Karpas-422 (cell line): ENCODE results near the gene AGBL4. TPM values are rescaled to one million over a fixed set of nuclear protein-coding genes. Genes with fewer than 3 reads are reported as not detected.

Experiments used
- DNase-seq: peaks from one replicate; pipeline ENCODE4 v3.0.0-alpha.2; 2015
- H2AFZ ChIP-seq: fragments of 200-600 bp; sonication (generic); 2 replicates; pipeline ENCODE4 v1.6.1; 2014; ENCODE audit warnings: antibody characterized with exemption, low read length, mixed read lengths
- H3K27ac ChIP-seq: fragments of 200-600 bp; sonication (generic); 2 replicates; pipeline ENCODE4 v1.5.1; 2014; ENCODE audit warnings: mild to moderate bottlenecking, low read length, moderate library complexity
- H3K27me3 ChIP-seq: fragments of 200-600 bp; sonication (generic); 2 replicates; pipeline ENCODE4 v1.6.1; 2014; ENCODE audit warnings: low read length, mixed read lengths
- H3K36me3 ChIP-seq: fragments of 200-600 bp; sonication (generic); 2 replicates; pipeline ENCODE4 v1.6.1; 2014; ENCODE audit warnings: low read length, mixed read lengths; ENCODE audit not compliant: insufficient read depth
- H3K4me1 ChIP-seq: fragments of 200-600 bp; sonication (generic); 2 replicates; pipeline ENCODE4 v1.6.1; 2014; ENCODE audit warnings: mild to moderate bottlenecking, low read length, mixed read lengths
- H3K4me2 ChIP-seq: fragments of 200-600 bp; sonication (generic); 2 replicates; pipeline ENCODE4 v1.6.1; 2014; ENCODE audit warnings: low read length, low read depth, mild to moderate bottlenecking; ENCODE audit not compliant: poor library complexity, severe bottlenecking
- H3K4me3 ChIP-seq: fragments of 200-600 bp; sonication (generic); 2 replicates; pipeline ENCODE4 v1.5.1; 2014; ENCODE audit warnings: mild to moderate bottlenecking, antibody characterized with exemption, low read length, mixed read lengths
- H3K79me2 ChIP-seq: fragments of 200-600 bp; sonication (generic); 2 replicates; pipeline ENCODE4 v1.6.1; 2014; ENCODE audit warnings: mild to moderate bottlenecking, low read length, mixed read lengths
- H3K9ac ChIP-seq: fragments of 200-600 bp; sonication (generic); 2 replicates; pipeline ENCODE4 v1.6.0; 2014; ENCODE audit warnings: low read length
- H3K9me2 ChIP-seq: fragments of 200-600 bp; sonication (generic), shearing (Covaris generic); replicated peaks from 2 replicates; pipeline ENCODE4 v1.6.0; 2014; ENCODE audit warnings: mild to moderate bottlenecking, low read length, moderate library complexity; ENCODE audit not compliant: insufficient read depth
- H3K9me3 ChIP-seq: fragments of 300-700, 200-600 bp; sonication (generic); 2 replicates; pipeline ENCODE4 v1.6.1; 2014; ENCODE audit warnings: low read length, mixed read lengths
- H4K20me1 ChIP-seq: fragments of 200-600 bp; sonication (generic); 2 replicates; pipeline ENCODE4 v1.6.1; 2014; ENCODE audit warnings: mild to moderate bottlenecking, antibody characterized with exemption, low read length, low read depth; ENCODE audit not compliant: insufficient read depth
- total RNA-seq: library from RNA; depleted of rRNA; stranded (reverse); fragments of >200 nt; shearing (Covaris generic); gene quantifications from 2 replicates; pipeline ENCODE4 v1.2.3, GENCODE V29; 2014; ENCODE audit warnings: low replicate concordance

Gene AGBL4
- total RNA-seq, 1 experiment from 2014 or later, result not detected

DNA sequence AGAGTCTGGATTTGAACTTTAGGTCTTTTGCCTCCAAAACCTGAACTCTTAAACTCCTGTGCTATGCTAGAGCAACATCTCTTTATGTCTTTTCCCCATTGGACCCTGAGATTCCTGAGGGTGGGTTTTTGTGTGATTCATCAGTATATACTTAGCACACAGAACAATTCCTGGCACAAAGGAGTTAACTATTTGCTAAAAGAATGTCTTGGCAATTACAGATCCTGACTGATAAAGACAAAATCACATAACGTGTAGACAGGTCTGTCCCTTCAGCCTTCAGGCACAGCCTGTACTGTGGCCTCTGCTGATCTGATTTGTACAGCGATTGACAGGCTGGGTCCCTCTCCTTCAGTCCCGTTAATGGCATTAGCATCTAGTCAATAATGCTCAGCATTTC is 1084.7 kb downstream of the AGBL4 start:
- Histone ChIP-seq H3K79me2 (no peaks in the 10 kb centered on the region), H3K27me3 (no peaks in the 10 kb centered on the region), H3K9me2 (no peaks in the 10 kb centered on the region), H3K36me3 (no peaks in the 10 kb centered on the region), H2AFZ (no peak overlapping the region), H3K4me3 (no peak overlapping the region), H4K20me1 (no peaks in the 10 kb centered on the region), H3K4me2 (no peak overlapping the region), H3K27ac (no peak overlapping the region), H3K9me3 (no peaks in the 10 kb centered on the region), H3K4me1 (no peaks in the 10 kb centered on the region), H3K9ac (no peak overlapping the region)
- DNase-seq, result no peak

DNA sequence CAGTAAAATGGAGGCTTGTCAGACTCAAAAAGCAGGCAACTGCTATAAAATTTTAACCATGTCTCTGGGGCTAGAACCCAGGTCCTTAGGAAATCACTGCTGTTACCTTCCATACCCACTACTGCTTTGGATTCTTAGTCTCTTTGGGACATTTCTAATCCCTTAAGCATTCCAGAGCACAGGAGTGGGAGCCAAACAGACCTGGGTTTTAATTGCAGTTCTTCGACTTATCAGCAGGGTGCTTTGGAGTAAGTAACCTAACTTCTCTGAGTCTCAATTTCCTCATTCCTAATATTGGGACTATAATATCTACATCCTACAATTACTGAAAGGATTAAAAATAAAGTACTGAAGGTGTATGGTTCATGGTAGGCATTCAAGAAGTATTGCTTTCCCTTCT is 1086.0 kb downstream of the AGBL4 start:
- Histone ChIP-seq H3K4me2 (no peak overlapping the region), H3K4me3 (no peak overlapping the region), H3K27me3 (no peaks in the 10 kb centered on the region), H3K9me3 (no peaks in the 10 kb centered on the region), H3K9me2 (no peaks in the 10 kb centered on the region), H3K36me3 (no peaks in the 10 kb centered on the region), H3K27ac (no peak overlapping the region), H3K79me2 (no peaks in the 10 kb centered on the region), H4K20me1 (no peaks in the 10 kb centered on the region), H3K9ac (no peak overlapping the region), H2AFZ (no peak overlapping the region), H3K4me1 (no peaks in the 10 kb centered on the region)
- no peak for DNase-seq

DNA sequence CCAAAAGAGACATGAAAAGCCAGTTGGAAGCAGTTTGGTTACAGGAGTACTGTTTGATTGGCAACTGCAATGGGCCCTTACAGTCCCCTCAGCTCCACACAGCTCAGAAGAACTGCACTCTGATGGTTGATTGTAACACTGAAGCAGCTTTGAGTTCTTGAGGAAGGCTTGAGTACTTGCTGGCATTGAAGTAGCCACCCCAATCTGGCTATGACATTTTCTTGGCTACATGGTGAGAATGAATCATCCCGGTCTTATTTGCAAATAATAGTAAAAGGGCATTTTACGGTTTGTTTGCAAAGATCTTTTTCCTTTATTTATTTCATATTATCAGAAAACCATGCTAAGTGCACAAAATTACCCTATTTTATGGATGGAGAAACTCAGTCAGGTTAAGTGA is 1087.3 kb downstream of the AGBL4 start:
- Histone ChIP-seq H3K9ac (no peak overlapping the region), H4K20me1 (no peaks in the 10 kb centered on the region), H3K27ac (no peak overlapping the region), H3K27me3 (no peaks in the 10 kb centered on the region), H2AFZ (no peak overlapping the region), H3K79me2 (no peaks in the 10 kb centered on the region), H3K36me3 (no peaks in the 10 kb centered on the region), H3K9me3 (no peaks in the 10 kb centered on the region), H3K4me2 (no peak overlapping the region), H3K4me3 (no peak overlapping the region), H3K4me1 (no peaks in the 10 kb centered on the region), H3K9me2 (no peaks in the 10 kb centered on the region)
- DNase-seq, result no peak

DNA sequence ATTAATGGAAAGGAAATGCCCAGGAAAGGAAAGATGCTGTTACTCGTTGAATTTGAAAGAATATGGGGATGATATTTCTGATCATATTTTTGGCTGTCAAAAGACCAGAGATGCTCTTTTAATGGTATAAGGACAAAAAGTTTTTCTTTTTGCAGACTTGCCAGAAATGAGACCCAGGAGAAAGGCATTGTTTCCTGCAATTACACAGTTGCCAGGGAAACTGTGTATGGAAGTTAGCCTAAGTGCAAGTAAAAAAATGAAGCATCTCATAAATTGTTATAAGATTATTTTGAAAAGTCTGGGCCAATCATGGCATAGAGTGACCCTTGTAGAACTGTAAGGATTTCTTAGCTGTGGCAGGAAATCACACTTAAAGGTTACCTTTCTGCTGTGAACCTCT is 1091.4 kb downstream of the AGBL4 start:
- Histone ChIP-seq H3K27me3 (no peaks in the 10 kb centered on the region), H2AFZ (no peak overlapping the region), H3K9me3 (no peaks in the 10 kb centered on the region)

DNA sequence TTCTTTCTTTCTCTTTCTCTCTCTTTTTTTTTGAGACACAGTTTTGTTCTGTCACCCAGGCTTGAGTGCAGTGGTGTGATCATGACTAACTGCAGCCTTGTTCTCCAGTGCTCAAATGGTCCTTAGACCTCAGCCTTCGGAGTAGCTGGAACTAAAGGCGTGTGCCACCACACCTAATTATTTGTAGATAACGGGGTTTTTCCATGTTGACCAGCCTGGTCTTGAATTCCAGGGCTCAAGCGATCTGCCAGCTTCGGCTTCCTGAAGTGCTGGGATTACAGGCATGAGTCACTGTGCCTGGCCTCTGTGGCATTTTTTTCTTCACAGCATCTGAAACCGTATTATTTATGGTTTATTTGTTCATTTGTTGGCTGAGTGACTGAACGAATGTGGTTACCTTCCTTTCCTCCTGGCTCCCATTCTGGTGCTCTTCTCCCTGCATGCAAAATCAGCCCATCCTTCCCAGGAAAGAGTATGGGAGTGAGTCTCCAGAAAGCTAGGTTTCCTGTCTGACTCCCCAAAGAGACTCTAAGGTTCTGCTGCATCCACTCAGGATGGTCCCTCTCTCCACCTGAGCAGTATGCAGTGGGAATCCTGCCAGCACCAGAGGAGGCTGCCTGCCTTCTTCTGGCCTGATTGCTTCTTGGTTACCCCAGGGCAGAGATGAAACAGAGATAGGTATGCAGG is 1092.1 kb downstream of the AGBL4 start:
- Histone ChIP-seq H3K9me3 (no peaks in the 10 kb centered on the region), H3K4me2 (no peak overlapping the region)

More for the DNA sequence above, 1091.4 kb downstream of the AGBL4 start:
- no peak for DNase-seq
- Histone ChIP-seq H3K27ac (no peak overlapping the region), H3K36me3 (no peaks in the 10 kb centered on the region), H3K4me3 (no peak overlapping the region), H3K79me2 (no peaks in the 10 kb centered on the region), H4K20me1 (no peaks in the 10 kb centered on the region), H3K4me1 (no peaks in the 10 kb centered on the region), H3K4me2 (no peak overlapping the region), H3K9ac (no peak overlapping the region), H3K9me2 (no peaks in the 10 kb centered on the region)

DNA sequence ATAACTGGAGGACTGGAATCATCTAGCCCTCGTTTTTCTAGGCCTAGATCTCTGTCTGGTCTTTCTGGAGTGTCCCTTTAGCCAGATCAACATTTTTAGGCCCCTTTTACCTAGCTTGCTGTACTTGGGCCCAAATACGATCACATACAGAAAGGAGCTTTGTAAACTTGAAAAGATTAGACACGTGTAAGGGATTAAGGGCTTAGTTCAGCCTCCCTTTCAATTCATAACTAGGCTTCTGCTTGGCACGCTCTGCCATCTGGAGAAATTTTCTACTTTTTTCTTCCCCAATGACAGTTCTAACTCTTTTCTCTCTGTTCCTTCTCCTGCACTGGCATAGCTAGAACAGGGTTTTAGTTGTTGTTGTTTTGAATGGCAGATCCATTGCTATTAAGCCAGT is 1093.7 kb downstream of the AGBL4 start:
- DNase-seq, result no peak
- Histone ChIP-seq H3K4me3 (no peak overlapping the region), H3K27ac (no peak overlapping the region), H4K20me1 (no peaks in the 10 kb centered on the region), H3K4me2 (no peak overlapping the region), H3K9me2 (no peaks in the 10 kb centered on the region), H3K36me3 (no peaks in the 10 kb centered on the region), H3K79me2 (no peaks in the 10 kb centered on the region), H3K4me1 (no peaks in the 10 kb centered on the region), H3K9ac (no peak overlapping the region), H3K27me3 (no peaks in the 10 kb centered on the region), H3K9me3 (no peaks in the 10 kb centered on the region), H2AFZ (no peak overlapping the region)

More for the DNA sequence above, 1092.1 kb downstream of the AGBL4 start:
- Histone ChIP-seq H3K9me2 (no peaks in the 10 kb centered on the region), H2AFZ (no peak overlapping the region), H3K36me3 (no peaks in the 10 kb centered on the region), H3K4me1 (no peaks in the 10 kb centered on the region), H4K20me1 (no peaks in the 10 kb centered on the region), H3K9ac (no peak overlapping the region), H3K79me2 (no peaks in the 10 kb centered on the region), H3K27ac (no peak overlapping the region), H3K4me3 (no peak overlapping the region), H3K27me3 (no peaks in the 10 kb centered on the region)
- no peak for DNase-seq

DNA sequence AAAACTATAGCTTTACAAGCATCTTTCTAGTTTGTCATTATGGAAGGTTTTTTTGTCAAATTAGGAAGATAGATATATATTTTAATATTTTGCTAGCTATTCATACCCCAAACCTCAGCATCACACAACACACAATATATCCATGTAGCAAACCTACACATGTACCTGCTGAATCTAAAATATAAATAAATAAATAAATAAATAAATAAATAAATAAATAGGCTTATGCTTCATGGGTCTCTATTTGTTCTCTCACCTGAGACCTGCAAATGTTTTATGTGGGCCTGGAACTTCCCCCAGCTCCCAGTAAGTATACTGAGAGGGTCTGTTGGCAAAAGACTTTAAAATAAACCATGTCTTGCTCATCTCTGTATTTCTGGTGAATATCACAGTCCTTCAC is 1099.7 kb downstream of the AGBL4 start:
- Histone ChIP-seq H3K4me1 (no peaks in the 10 kb centered on the region), H3K4me3 (no peak overlapping the region), H3K36me3 (no peaks in the 10 kb centered on the region), H4K20me1 (no peaks in the 10 kb centered on the region), H3K4me2 (no peak overlapping the region), H3K27ac (no peak overlapping the region), H2AFZ (no peak overlapping the region), H3K9me3 (no peaks in the 10 kb centered on the region), H3K9ac (no peak overlapping the region), H3K79me2 (no peaks in the 10 kb centered on the region), H3K9me2 (no peaks in the 10 kb centered on the region), H3K27me3 (no peaks in the 10 kb centered on the region)
- DNase-seq, result no peak

DNA sequence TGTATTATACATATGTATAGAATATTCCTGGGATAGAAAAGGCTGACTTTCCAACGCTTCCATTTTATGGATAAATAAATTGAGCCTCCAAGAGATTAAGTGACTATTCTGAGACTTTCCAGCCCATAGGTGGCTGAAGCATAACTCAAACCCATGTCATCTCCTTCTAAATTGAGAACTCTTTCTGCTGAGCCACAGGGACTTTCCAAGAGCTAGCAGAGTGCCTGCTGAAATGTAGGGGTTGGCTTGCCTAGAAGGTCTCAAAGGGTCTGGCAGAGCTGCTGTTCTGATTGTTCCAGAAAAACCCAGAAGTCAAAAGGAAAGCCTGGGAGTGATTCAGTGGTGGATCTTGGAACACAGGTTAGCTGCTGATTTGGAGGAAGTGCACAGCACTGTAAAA is 1100.6 kb downstream of the AGBL4 start:
- no peak overlapping the region for H2AFZ ChIP-seq
- no peak for DNase-seq

More for the DNA sequence above, 1100.6 kb downstream of the AGBL4 start:
- no peak overlapping the region for H3K27ac ChIP-seq
- no peaks in the 10 kb centered on the region for H4K20me1 ChIP-seq
- no peaks in the 10 kb centered on the region for H3K9me3 ChIP-seq
- H3K36me3 ChIP-seq, result no peaks in the 10 kb centered on the region
- no peak overlapping the region for H3K4me2 ChIP-seq
- no peaks in the 10 kb centered on the region for H3K9me2 ChIP-seq
- no peak overlapping the region for H3K4me3 ChIP-seq
- H3K27me3 ChIP-seq, result no peaks in the 10 kb centered on the region
- H3K9ac ChIP-seq, result no peak overlapping the region
- H3K4me1 ChIP-seq, result no peaks in the 10 kb centered on the region
- H3K79me2 ChIP-seq, result no peaks in the 10 kb centered on the region
